Adrenal gland (tissue), 12 donors: ENCODE data around the gene CCDC15. TPM values are rescaled to one million over a fixed set of nuclear protein-coding genes. Genes with fewer than 3 reads are reported as not detected.

ENCODE experiments used
- DNase-seq, 7 donors: peaks; one replicate each; pipeline ENCODE4 v3.0.0-alpha.2; 2019 to 2020
- H3K27ac ChIP-seq, 5 donors: fragments of 200-600 bp; sonication (generic) in 4 of 5; 1 replicate in 3 of 5; 2 replicates in 2 of 5; pipeline versions ENCODE4 v1.5.1 to v1.8.0; 2016 to 2020; ENCODE audit warnings: mild to moderate bottlenecking in 1 of 5
- H3K27me3 ChIP-seq: fragments of 200-600 bp; 2 replicates; pipeline ENCODE4 v1.8.0; 2021
- H3K36me3 ChIP-seq, 2 donors: fragments of 200-600 bp; replicated peaks in 1 of 2; 1 replicate in 1 of 2; 2 replicates in 1 of 2; pipeline versions ENCODE4 v1.5.1 to v1.8.0; 2018 to 2022
- H3K4me1 ChIP-seq, 2 donors: fragments of 200-600 bp; replicated peaks in 1 of 2; 1 replicate in 1 of 2; 2 replicates in 1 of 2; pipeline versions ENCODE4 v1.5.1 to v1.8.0; 2018 to 2021
- H3K4me3 ChIP-seq, 4 donors: fragments of 200-600 bp; sonication (generic) in 3 of 4; one replicate each; pipeline ENCODE4 v1.5.1; 2016 to 2018
- H3K9me3 ChIP-seq, 3 donors: fragments of 200-600 bp; sonication (generic) in 1 of 3; replicated peaks in 1 of 3; 1 replicate in 2 of 3; 2 replicates in 1 of 3; pipeline versions ENCODE4 v1.5.1 to v1.8.0; 2016 to 2021
- CTCF ChIP-seq, 6 experiments: fragments of 450-650 bp in 4 of 6; fragments of 200-600 bp in 2 of 6; sonication (generic) in 1 of 6; IDR thresholded peaks; 1 replicate in 5 of 6; 2 replicates in 1 of 6; pipeline versions ENCODE4 v1.5.1 to v1.8.0; 2016 to 2021; ENCODE audit warnings: antibody characterized with exemption in 6 of 6, mild to moderate bottlenecking in 2 of 6, moderate library complexity in 1 of 6
- POLR2A ChIP-seq, 2 donors: fragments of 450-650 bp; IDR thresholded peaks; one replicate each; pipeline ENCODE4 v1.6.1; 2017; ENCODE audit warnings: antibody characterized with exemption in 2 of 2, mild to moderate bottlenecking in 2 of 2, moderate library complexity in 1 of 2
- WGBS, 4 donors: extraction: QIAGEN DNeasy Blood & Tissue Kit in 2 of 4; methylation state at CpG; one replicate each; pipeline versions ENCODE4 v1.1.5 to v1.1.7; 2013 to 2017; 5-methylcytosine and 5-hydroxymethylcytosine counted together
- intact Hi-C, 2 donors: fragments of 100-400 bp; cut with DNase I; formaldehyde crosslinking; loops; one replicate each; pipeline versions ENCODE4 v1.14.1 to v1.15.0; 2022 to 2023
- polyA plus RNA-seq, 3 donors: library from polyadenylated mRNA; stranded (reverse); fragments of 200-250 nt in 2 of 3; fragments of 350-450 nt in 1 of 3; fragmentation: Illumina TruSeq in 1 of 3; extraction: RNeasy Lipid Tissue Mini Kit (QIAGEN cat#74804) in 1 of 3; gene quantifications; one replicate each; pipeline ENCODE4 v1.2.3, GENCODE V29; 2013 to 2014
- total RNA-seq, 9 donors: library from RNA; depleted of rRNA in 4 of 9; stranded (reverse); fragments of >200 nt in 4 of 9; fragments of 120-200 nt in 1 of 9; fragmentation: NEBNext Ultra II Directional in 1 of 9; extraction: Animal tissue kit (Norgen Biotek cat#: 25700) in 1 of 9; gene quantifications; one replicate each; pipeline versions ENCODE4 v1.1.0 to v1.2.4, GENCODE V29; 2013 to 2023
- donor health status: healthy with polysubstance abuse.
- donor health status: Bipolar disorder and iron deficiency.
- donor health status: DM: yes; HTN: yes; CAD: no.
- donor health status: DM: no; HTN: no; CAD: no.
- donor health status: DM: no; HTN: no; CAD: no.
- donor health status: DM: yes; HTN: yes; CAD: no.

The CCDC15 gene
- total and polyA plus RNA-seq, 12 donors = 0.47 to 4.9 (median 2.0) TPM

- WGBS, 4 donors = 0 to 12% (median 7%) methylated on average over 2 to 82 of the region's 82 CpGs
- Histone ChIP-seq H3K4me1 (peaks cover 7 to 9% of the 10 kb centered on the region in 2 donors), H3K36me3 (no peaks in the 10 kb centered on the region), H3K27me3 (no peaks in the 10 kb centered on the region), H3K27ac (peak overlapping the region in 2 of 5 donors; percentile 47 to 54), H3K9me3 (no peaks in the 10 kb centered on the region), H3K4me3 (peak overlapping the region in 1 of 4 donors; percentile 56)
- intact Hi-C loops = no loop called here
- DNase-seq = peak; percentile 70 to 84 (median 77)
- no peak for TF ChIP-seq POLR2A (IDR thresholded peaks at IDR 0.05)
- no peak for TF ChIP-seq CTCF (IDR thresholded peaks at IDR 0.05)
Measured at GRCh38 chr11:124920870-124921609, 33.0 kb upstream of the CCDC15 start.

- Histone ChIP-seq H3K4me1 (peaks cover 7 to 9% of the 10 kb centered on the region in 2 donors), H3K9me3 (no peaks in the 10 kb centered on the region), H3K27me3 (no peaks in the 10 kb centered on the region), H3K4me3 (no peak overlapping the region), H3K27ac (no peak overlapping the region), H3K36me3 (no peaks in the 10 kb centered on the region)
- WGBS, 4 donors = 91 to 100% (median 94%) methylated on average over 4 of the region's 4 CpGs
- TF ChIP-seq CTCF (IDR thresholded peaks at IDR 0.05) = no peak
- TF ChIP-seq POLR2A (IDR thresholded peaks at IDR 0.05) = no peak
- intact Hi-C loops = no loop called here
- DNase-seq = no peak
Measured at GRCh38 chr11:124922831-124923230, 31.2 kb upstream of the CCDC15 start.

- peaks cover 7 to 9% of the 10 kb centered on the region in 2 donors for H3K4me1 ChIP-seq
- no peaks in the 10 kb centered on the region for H3K27me3 ChIP-seq
- intact Hi-C loops = no loop called here
- no peak for DNase-seq
- no peak overlapping the region for H3K27ac ChIP-seq
- H3K9me3 ChIP-seq = no peaks in the 10 kb centered on the region
- TF ChIP-seq POLR2A (IDR thresholded peaks at IDR 0.05) (no peak), CTCF (IDR thresholded peaks at IDR 0.05) (no peak)
- no peak overlapping the region for H3K4me3 ChIP-seq
- no peaks in the 10 kb centered on the region for H3K36me3 ChIP-seq
Measured at GRCh38 chr11:124923296-124923695, 30.7 kb upstream of the CCDC15 start.

- H3K4me1 ChIP-seq = no peaks in the 10 kb centered on the region
- intact Hi-C loops = no loop called here
- no peaks in the 10 kb centered on the region for H3K36me3 ChIP-seq
- DNase-seq = peak in 2 of 7 donors; percentile 35 to 58
- 45 to 55% (median 50%) methylated on average over 4 of the region's 4 CpGs for WGBS, 4 donors
- TF ChIP-seq CTCF (IDR thresholded peaks at IDR 0.05) (no peak), POLR2A (IDR thresholded peaks at IDR 0.05) (no peak)
- H3K27me3 ChIP-seq = no peaks in the 10 kb centered on the region
- no peaks in the 10 kb centered on the region for H3K9me3 ChIP-seq
- no peak overlapping the region for H3K27ac ChIP-seq
- H3K4me3 ChIP-seq = no peak overlapping the region
Measured at GRCh38 chr11:124928942-124929665, 24.9 kb upstream of the CCDC15 start.
